ENCODE data around the gene LRBA.
A peak's percentile ranks its signal among the peaks of the same experiment; 100 is the strongest.

The LRBA gene

GRCh38 chr4:150234246-150234645, 780.8 kb downstream of the LRBA start:
- no peak for DNase-seq

GRCh38 chr4:150232029-150232428, 783.1 kb downstream of the LRBA start:
- no peak for DNase-seq

DNA sequence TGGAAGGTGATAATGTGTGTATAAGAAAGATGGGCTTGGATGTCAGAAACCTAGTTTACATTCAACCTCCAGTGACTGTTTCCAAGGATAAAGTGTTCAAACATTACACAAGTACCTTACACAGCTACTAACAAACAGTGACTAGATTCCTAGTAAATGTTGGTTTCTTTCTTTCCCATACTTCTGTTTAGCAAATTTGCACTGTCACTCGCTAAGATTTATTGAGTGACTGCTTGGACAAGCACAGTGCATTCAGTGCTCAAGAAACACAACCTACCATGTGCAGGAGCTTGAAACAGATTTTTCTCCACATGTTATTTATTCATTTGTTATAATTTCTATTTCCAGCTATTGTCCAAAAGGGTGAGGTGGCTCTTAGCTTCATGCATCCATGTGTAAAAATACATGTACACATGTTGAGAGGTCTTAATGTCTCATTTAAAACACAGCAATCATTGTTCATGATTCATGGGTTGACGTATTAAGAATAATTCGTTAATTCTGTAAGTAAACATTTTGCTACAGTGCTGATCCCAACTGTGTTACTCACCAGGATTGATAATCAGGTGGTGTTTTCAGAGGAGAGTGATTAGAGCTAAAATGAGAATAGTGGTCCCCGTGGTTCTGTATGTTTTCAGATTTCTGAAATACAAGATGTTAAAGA, 783.8 kb downstream of the LRBA start:
- DNase-seq: no peak

DNA sequence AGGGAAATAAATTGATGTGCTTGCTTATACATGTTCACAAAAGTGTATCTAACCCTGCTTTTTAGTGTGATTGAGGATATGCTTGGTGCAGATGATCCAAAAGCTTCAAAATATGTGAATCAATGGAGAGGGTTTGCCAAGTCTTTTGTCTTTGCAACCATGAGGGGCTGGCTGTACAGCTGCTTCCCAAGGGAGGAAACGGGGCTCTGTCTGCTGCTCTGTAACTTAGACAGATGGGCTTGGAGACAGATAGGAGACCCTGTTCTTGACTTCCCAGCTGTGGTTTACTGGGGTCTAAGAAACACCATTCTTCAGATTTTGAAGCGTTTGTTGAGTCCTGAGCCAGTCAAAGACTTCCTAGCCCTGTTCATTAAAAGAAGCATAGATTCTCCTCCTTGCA, 784.5 kb downstream of the LRBA start:
- DNase-seq: no peak

GRCh38 chr4:150229520-150229919, 785.6 kb downstream of the LRBA start:
- no peak for DNase-seq

DNA sequence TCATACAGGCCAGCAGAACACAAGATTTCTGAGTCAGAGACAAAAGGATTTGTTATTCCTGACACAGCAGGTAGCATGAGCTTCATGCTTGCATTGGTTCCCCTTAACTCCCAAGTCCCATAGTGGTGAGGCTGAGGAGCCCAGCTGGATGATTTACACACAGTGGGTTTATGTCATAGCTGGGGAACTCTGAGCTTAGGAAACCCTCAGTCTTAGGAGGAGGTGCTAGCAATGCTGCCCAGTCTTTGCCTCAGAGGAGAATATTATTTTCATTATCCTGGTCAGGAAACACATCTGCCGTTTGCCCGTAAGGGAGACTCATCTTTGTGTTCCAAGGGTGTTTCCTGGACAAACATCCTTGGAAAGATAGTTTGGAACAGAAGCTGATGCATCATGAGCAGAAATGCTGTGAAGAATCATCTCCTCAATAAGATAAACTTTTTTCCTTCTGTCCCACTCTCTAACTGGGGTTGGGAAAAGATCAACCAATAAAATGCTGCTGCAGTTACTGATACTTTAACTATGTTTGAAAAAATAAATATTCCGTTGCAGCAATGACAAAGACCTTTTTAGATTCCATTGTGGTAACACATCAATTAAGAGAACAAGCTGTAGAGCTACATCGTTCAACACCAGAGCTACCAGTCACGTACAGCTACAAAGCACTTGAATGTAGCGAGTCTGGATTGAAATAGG, 790.0 kb downstream of the LRBA start:
- DNase-seq: no peak

GRCh38 chr4:150219841-150220240, 795.2 kb downstream of the LRBA start:
- DNase-seq: no peak

- no peak for DNase-seq
These were observed 796.6 kb downstream of the LRBA start for GRCh38 chr4:150218447-150218846.

- no peak for DNase-seq
These were observed 797.3 kb downstream of the LRBA start for GRCh38 chr4:150217808-150218207.

DNA sequence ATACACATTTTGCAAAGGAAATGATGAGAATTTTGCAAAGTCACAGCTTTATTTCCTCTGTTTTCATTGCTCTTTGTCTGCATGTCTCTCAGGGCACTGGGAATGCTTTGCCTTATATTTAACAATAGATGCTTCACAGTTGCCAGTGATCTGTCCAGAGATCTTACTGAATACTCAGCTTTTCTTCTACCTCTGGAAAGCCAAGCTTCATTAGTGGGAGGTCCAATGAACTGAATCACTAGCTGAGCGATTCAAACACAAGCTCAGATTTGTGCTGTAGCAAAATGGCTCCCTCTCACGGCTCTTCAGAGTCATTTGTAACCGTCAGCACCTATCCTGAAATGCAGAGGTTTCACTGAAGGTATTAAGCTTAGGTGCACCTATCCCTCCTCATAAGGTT, 797.9 kb downstream of the LRBA start:
- peak; percentile 20 for DNase-seq

GRCh38 chr4:150216726-150217125, 798.4 kb downstream of the LRBA start:
- DNase-seq: no peak

GRCh38 chr4:150215601-150216000, 799.5 kb downstream of the LRBA start:
- DNase-seq: no peak

All from hematopoietic multipotent progenitor cell treated with erythropoietin and hydrocortisone succinate and interleukin-3 and kit ligand, for 4 days (in vitro differentiated cells).